AG09319 (cell line): Measurements from ENCODE around the gene ANO10.

Experiments
- DNase-seq: peaks from one replicate; pipeline ENCODE4 v3.0.0-alpha.2; 2010; ENCODE audit warnings: low read depth; ENCODE audit errors: extremely low read depth
- TF ChIP-seq, protein P1 (sequence below): IDR thresholded peaks from 2 replicates; pipeline ENCODE4 v1.5.1; 2011; ENCODE audit warnings: low read depth, mild to moderate bottlenecking, inconsistent platforms, low read length, moderate library complexity

Gene ANO10

GRCh38 chr3:43435706-43436105, 186.1 kb downstream of the ANO10 start:
- TF ChIP-seq, protein P1, sequence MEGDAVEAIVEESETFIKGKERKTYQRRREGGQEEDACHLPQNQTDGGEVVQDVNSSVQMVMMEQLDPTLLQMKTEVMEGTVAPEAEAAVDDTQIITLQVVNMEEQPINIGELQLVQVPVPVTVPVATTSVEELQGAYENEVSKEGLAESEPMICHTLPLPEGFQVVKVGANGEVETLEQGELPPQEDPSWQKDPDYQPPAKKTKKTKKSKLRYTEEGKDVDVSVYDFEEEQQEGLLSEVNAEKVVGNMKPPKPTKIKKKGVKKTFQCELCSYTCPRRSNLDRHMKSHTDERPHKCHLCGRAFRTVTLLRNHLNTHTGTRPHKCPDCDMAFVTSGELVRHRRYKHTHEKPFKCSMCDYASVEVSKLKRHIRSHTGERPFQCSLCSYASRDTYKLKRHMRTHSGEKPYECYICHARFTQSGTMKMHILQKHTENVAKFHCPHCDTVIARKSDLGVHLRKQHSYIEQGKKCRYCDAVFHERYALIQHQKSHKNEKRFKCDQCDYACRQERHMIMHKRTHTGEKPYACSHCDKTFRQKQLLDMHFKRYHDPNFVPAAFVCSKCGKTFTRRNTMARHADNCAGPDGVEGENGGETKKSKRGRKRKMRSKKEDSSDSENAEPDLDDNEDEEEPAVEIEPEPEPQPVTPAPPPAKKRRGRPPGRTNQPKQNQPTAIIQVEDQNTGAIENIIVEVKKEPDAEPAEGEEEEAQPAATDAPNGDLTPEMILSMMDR = no peak
- no peak for DNase-seq

DNA sequence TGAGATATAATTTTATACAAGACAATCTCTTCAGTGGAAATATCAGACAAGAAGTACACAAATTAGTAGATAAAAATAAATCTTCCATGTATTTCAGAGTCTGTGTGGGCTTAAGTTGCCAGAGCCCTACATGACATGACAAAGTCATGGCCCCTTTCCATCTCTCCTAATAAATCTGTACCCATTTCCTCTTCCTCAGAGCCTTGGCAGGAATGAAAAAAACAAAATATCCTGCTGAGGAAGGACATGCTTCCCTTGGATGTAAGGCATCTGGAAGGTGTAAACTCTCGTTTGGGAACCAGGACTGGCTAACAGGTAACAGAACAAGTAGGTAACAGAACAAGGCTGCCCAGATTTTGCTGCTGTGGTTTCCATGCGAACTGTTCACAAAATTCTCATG, 187.4 kb downstream of the ANO10 start:
- TF ChIP-seq, protein P1 = no peak
- no peak for DNase-seq

DNA sequence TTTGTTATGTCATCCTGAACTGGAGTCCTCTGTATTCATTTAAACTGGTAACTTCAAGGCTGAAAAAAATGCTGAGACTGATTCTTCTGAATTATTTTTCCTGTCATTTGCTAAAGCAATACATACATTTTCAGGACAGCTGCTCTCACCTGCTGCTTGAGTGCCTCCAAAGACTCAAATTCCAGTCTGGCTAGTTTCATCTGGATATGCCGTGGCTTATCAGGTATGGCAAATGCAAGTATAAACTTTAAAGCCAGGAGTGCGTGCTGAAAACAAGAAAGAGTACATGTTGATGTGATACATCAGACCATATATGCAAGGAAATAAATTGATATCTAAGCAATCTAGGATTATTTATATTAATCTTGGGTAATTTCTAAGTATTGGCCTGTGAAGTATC, 189.3 kb downstream of the ANO10 start:
- TF ChIP-seq, protein P1 = no peak
- no peak for DNase-seq

DNA sequence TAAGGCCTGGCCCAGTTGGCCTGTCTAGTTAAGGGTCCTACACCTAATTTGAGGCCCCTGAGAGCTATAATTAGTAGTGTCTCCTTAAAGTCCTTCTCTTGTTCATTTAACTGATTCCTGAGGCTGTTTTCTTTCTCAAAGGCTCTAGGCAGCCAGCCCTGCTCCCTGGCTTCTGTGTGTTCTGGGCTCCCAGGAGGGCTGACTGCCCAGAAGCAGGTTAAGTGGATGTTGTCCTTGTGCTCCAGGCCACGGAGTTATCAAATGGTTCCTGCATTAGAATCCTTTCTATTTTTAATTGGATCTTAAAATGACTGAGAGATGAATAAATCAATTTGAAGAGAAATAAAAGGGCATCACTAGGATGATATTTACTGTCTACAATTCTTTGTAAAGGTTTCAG, 195.4 kb downstream of the ANO10 start:
- TF ChIP-seq, protein P1 = no peak
- no peak for DNase-seq

DNA sequence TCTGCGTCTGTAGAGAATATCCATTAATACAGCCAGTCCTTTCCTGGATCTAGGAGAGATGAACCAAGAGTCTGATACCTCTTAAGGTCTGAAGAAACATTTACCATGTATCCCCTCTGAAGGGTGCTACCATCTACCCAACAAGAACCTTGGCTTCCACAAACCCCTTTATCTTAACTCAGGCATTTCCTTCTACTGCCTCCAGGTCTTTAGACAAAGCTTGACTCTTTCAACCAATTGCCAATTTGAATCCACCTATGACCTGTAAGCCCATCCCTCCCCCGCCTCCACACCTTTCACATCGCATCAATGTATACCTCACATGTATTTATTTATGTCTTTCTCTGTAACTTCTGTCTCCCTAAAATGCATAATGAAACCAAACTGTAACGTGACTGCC, 196.0 kb downstream of the ANO10 start:
- no peak for DNase-seq
- TF ChIP-seq, protein P1 = no peak

GRCh38 chr3:43423639-43424038, 198.2 kb downstream of the ANO10 start:
- TF ChIP-seq, protein P1 = no peak
- no peak for DNase-seq

DNA sequence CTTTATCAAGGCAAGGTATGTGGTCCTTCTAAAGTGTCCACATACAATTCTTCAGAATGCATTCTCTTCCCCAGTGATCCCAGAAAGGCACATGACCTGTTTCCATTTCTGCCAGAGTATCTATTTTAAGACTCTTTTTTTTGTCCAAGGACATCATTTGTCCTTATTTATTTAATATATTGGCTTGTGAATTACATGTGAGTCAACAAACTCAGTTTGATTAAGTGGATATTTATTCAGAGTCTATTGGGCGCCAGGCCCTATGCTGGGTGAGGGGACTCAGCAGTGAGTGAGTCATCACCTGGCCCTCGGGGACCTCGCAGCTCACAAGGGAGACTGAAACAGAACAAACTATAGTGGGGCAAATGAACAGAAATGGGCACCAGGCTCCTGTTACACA, 198.7 kb downstream of the ANO10 start:
- no peak for DNase-seq

More for the DNA sequence above, 198.7 kb downstream of the ANO10 start:
- TF ChIP-seq, protein P1 = no peak
